ENCODE measurements around the gene KIF3C. TPM values are rescaled to one million over a fixed set of nuclear protein-coding genes. Genes with fewer than 3 reads are reported as not detected.
"Not testable (repeated sequence)": the region's sequence is repeated elsewhere in the genome, so short reads cannot be mapped to it uniquely, and the experiment has no call there.

KIF3C gene
- total RNA-seq, 1 donor from 2014 or later: 6.5 TPM

DNA sequence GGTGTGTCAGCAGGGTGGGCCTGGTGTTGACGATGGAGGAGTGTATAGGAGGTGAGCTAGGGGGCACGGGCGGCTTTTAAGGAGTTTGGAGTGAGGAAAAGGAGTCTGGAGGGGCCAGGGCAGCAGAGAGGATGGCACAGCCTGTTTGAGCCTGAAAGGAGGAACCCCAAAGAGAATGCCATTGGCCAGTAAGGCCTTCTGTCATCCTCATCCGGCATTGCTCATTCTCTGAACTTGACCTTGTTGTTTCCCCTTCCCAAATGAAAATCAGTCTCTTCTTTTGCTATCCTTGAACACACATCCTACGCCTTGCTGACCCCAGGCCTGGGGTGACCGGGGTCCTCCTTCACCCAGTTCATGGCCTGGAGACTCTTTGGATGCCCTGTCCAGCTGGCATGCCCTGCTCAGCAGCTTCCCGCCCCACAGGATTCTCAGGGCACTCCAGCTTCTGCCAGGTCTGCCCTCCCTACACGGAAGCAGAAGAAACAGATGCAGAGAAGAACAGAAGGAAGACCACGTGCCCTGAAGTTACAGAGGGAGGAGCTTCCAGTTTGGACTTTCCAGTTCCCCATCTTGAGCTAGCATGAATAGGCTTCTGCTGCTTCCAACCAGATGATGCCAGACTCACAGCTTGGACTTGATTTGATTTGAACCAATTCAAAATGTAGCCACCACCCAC, 20.5 kb upstream of the KIF3C start:
- H3K9me3 ChIP-seq: no peaks in the 10 kb centered on the region
- ATAC-seq (peak; percentile 81), DNase-seq (no peak)
- intact Hi-C loops (cut with DNase I): no loop called here
- no peak overlapping the region for H3K4me3 ChIP-seq
- H3K36me3 ChIP-seq: no peaks in the 10 kb centered on the region
- H3K27ac ChIP-seq: peak overlapping the region; percentile 66
- peaks cover 28% of the 10 kb centered on the region for H3K4me1 ChIP-seq
- TF ChIP-seq, protein P1, sequence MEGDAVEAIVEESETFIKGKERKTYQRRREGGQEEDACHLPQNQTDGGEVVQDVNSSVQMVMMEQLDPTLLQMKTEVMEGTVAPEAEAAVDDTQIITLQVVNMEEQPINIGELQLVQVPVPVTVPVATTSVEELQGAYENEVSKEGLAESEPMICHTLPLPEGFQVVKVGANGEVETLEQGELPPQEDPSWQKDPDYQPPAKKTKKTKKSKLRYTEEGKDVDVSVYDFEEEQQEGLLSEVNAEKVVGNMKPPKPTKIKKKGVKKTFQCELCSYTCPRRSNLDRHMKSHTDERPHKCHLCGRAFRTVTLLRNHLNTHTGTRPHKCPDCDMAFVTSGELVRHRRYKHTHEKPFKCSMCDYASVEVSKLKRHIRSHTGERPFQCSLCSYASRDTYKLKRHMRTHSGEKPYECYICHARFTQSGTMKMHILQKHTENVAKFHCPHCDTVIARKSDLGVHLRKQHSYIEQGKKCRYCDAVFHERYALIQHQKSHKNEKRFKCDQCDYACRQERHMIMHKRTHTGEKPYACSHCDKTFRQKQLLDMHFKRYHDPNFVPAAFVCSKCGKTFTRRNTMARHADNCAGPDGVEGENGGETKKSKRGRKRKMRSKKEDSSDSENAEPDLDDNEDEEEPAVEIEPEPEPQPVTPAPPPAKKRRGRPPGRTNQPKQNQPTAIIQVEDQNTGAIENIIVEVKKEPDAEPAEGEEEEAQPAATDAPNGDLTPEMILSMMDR (IDR thresholded peaks at IDR 0.05): no peak
- no peaks in the 10 kb centered on the region for H3K27me3 ChIP-seq

DNA sequence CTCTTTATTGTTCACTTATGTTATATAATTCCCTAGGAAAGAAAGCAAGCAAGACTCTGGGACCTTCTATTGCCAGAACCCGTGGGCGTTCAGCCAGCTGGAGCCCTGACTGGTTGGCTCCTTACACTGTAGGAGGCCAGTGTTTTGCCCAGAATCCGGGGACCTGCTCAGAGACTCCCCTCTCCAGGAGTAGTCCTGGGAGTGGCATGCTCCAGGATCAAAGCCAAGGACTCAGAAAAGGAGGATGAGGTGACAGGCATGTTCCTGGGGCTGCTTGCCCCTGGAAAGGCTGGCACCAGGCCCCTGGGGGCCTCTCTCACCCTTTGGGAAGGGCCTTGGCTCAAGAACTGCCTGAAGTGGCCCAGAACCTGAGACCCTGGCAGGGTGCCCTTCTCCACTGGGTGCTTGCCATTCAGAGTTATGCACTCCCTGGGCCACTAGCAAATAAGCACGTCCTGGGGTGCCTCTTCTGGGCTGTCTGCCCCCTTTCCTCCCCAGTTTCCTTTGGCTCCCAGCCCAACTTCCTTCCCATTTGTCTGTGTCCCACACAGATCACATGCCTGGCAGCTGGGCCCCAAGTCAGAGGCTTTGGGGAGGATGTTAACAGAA, 19.6 kb upstream of the KIF3C start:
- TF ChIP-seq, protein P1 (IDR thresholded peaks at IDR 0.05): no peak
- H3K36me3 ChIP-seq: no peaks in the 10 kb centered on the region
- peak; percentile 87 for DNase-seq
- intact Hi-C loops (cut with DNase I): no loop called here
- peak; percentile 70 for ATAC-seq
- peak overlapping the region; percentile 66 for H3K27ac ChIP-seq
- no peak overlapping the region for H3K4me3 ChIP-seq
- no peaks in the 10 kb centered on the region for H3K27me3 ChIP-seq
- peaks cover 28% of the 10 kb centered on the region for H3K4me1 ChIP-seq
- H3K9me3 ChIP-seq: no peaks in the 10 kb centered on the region

DNA sequence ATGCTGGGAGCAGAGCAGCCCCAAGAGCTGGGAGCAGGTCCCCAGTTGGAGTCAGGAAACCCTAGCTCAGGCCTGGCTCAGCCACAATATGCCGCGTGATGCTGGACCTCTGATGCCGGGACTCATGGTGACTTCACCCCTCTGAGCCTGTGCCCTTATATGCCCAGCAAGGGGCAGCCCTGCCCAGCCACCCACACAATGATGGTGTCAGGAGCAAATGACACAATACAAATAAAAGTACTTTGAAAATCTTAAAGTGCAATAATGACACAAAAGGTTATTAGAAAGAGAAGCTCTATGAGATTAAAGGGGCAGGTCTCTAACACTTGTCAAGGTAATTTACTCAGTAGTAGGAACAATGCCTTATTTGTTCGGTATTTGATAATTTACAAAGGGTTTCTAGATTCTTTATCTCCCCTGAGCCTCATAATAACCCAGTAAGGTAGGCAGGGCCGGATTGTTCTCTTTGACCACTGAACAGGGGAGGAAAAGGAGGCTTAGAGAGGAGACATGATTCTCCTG, 18.3 kb upstream of the KIF3C start:
- DNase-seq (peak; percentile 82), ATAC-seq (peak; percentile 81)
- H3K9me3 ChIP-seq: no peaks in the 10 kb centered on the region
- intact Hi-C loops (cut with DNase I): no loop called here
- no peaks in the 10 kb centered on the region for H3K27me3 ChIP-seq
- no peaks in the 10 kb centered on the region for H3K36me3 ChIP-seq
- peaks cover 28% of the 10 kb centered on the region for H3K4me1 ChIP-seq
- H3K4me3 ChIP-seq: no peak overlapping the region
- no peak overlapping the region for H3K27ac ChIP-seq
- TF ChIP-seq, protein P1 (IDR thresholded peaks at IDR 0.05): no peak

DNA sequence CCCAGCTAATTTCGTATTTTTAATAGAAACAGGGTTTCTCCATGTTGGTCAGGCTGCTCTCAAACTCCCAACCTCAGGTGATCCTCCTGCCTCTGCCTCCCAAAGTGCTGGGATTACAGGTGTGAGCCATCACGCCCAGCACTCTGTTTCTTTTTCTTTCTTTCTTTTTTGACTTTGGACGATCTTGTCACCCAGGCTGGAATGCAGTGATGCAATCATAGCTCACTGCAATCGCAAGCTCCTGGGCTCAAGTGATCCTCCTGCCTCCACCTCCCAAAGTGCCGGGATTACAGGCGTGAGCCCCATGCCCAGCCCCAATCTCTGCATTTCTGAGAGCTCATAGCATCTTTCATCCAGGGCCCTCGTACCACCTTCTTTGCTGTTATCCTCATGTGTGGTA, 17.1 kb upstream of the KIF3C start:
- DNase-seq, H3K27ac ChIP-seq: not testable (repeated sequence)
- H3K4me1 ChIP-seq: peaks cover 28% of the 10 kb centered on the region

DNA sequence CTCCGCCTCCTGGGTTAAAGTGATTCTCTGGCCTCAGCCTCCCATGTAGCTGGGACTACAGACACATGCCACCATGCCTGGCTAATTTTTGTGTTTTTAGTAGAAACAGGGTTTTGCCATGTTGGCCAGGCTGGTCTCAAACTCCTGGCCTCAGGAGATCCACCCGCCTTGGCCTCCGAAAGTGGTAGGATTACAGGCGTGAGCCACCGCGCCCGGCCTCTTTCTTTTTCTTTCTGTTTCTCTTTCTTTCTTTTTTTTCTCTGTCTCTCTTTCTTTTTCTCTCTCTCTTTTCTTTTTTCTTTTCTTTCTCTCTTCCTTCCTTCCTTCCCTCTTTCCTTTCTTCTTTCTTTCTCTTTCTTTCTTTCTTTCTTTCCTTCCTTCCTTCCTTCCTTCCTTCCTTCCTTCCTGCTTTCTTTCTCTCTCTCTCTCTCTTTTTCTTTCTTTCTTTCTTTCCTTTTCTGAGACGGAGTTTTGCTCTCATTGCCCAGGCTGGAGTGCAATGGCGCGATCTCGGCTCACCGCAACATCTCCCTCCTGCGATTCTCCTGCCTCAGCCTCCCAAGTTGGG, 16.6 kb upstream of the KIF3C start:
- intact Hi-C loops (cut with DNase I); H3K27me3 ChIP-seq; ATAC-seq; H3K27ac ChIP-seq; H3K4me3 ChIP-seq; H3K9me3 ChIP-seq; H3K36me3 ChIP-seq; DNase-seq: not testable (repeated sequence)
- H3K4me1 ChIP-seq: peaks cover 28% of the 10 kb centered on the region

More for the DNA sequence above, 17.1 kb upstream of the KIF3C start:
- ATAC-seq; intact Hi-C loops (cut with DNase I); H3K36me3 ChIP-seq; H3K27me3 ChIP-seq; H3K4me3 ChIP-seq; H3K9me3 ChIP-seq: not testable (repeated sequence)

DNA sequence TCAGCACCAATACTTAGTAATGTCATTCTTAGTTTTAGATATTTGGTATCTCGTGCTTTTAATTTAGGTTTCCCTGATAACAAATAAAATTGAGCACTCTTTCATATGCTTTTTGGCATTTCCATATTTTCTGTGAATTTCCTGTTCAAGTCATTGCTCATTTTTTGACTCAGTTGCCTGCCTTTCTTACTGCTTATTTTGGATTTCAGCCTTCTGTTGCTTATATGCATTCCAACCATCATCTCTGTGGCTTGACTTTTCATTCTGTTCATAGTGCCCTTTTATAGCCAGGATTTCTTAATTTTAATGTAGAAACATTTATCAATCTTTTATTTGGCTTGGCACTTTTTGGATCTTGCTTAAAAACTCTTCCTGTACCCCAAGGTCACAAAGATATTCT, 14.5 kb upstream of the KIF3C start:
- intact Hi-C loops (cut with DNase I): no loop called here
- H3K36me3 ChIP-seq: no peaks in the 10 kb centered on the region
- no peak overlapping the region for H3K27ac ChIP-seq
- H3K4me3 ChIP-seq: no peak overlapping the region
- TF ChIP-seq, protein P1 (IDR thresholded peaks at IDR 0.05): no peak
- H3K27me3 ChIP-seq: no peaks in the 10 kb centered on the region
- no peak for ATAC-seq
- H3K4me1 ChIP-seq: peaks cover 16% of the 10 kb centered on the region
- DNase-seq: no peak
- no peaks in the 10 kb centered on the region for H3K9me3 ChIP-seq

Measured in upper lobe of right lung (tissue), 1 donor.